Fibroblast of lung (primary cell): ENCODE measurements around the gene FRMD4A. TPM values are rescaled to one million over a fixed set of nuclear protein-coding genes. Genes with fewer than 3 reads are reported as not detected.

ENCODE experiments used
- DNase-seq, 2 donors: peaks; one replicate each; pipeline versions ENCODE4 v3.0.0 to v3.0.0-alpha.2; 2010; ENCODE audit warnings: low read depth in 2 of 2
- H2AFZ ChIP-seq: 2 replicates; pipeline ENCODE4 v1.5.1; 2012; ENCODE audit warnings: low read length, control low read depth, inconsistent platforms
- H3K27ac ChIP-seq: 2 replicates; pipeline ENCODE4 v1.5.1; 2011; ENCODE audit warnings: low read length, control low read depth; ENCODE audit not compliant: insufficient read depth
- H3K27me3 ChIP-seq: 2 replicates; pipeline ENCODE4 v1.5.1; 2011; ENCODE audit warnings: mild to moderate bottlenecking, low read length; ENCODE audit not compliant: control insufficient read depth, insufficient read depth
- H3K36me3 ChIP-seq: 2 replicates; pipeline ENCODE4 v1.5.1; 2011; ENCODE audit warnings: low read length; ENCODE audit not compliant: control insufficient read depth, insufficient read depth
- H3K4me1 ChIP-seq: 2 replicates; pipeline ENCODE4 v1.5.1; 2011; ENCODE audit warnings: low read length; ENCODE audit not compliant: control insufficient read depth, insufficient read depth; ENCODE audit errors: extremely low read depth
- H3K4me2 ChIP-seq: 2 replicates; pipeline ENCODE4 v1.5.1; 2011; ENCODE audit warnings: low read length, control low read depth; ENCODE audit not compliant: insufficient read depth; ENCODE audit errors: extremely low read depth
- H3K4me3 ChIP-seq, 4 experiments: fragments of 200-600 bp in 1 of 4; sonication (generic) in 1 of 4; replicated peaks in 1 of 4; 2 replicates each; pipeline ENCODE4 v1.5.1; 2011 to 2016; ENCODE audit warnings: low read length in 4 of 4, low read depth in 3 of 4, mild to moderate bottlenecking in 3 of 4, control low read depth in 2 of 4, inconsistent platforms in 1 of 4, mixed read lengths in 1 of 4; ENCODE audit not compliant: insufficient read depth in 1 of 4; ENCODE audit errors: control extremely low read depth in 1 of 4
- H3K79me2 ChIP-seq: 2 replicates; pipeline ENCODE4 v1.5.1; 2012; ENCODE audit warnings: mild to moderate bottlenecking, low read length, inconsistent platforms; ENCODE audit not compliant: control insufficient read depth, insufficient read depth
- H3K9ac ChIP-seq: 2 replicates; pipeline ENCODE4 v1.5.1; 2011; ENCODE audit warnings: mild to moderate bottlenecking, low read length, control low read depth; ENCODE audit not compliant: insufficient read depth
- H3K9me3 ChIP-seq: 2 replicates; pipeline ENCODE4 v1.5.1; 2012; ENCODE audit warnings: low read depth, low read length; ENCODE audit not compliant: control insufficient read depth, insufficient read depth
- H4K20me1 ChIP-seq: 2 replicates; pipeline ENCODE4 v1.5.1; 2011; ENCODE audit warnings: low read length; ENCODE audit not compliant: control insufficient read depth, insufficient read depth; ENCODE audit errors: extremely low read depth
- EZH2 ChIP-seq: IDR thresholded peaks from 2 replicates; pipeline ENCODE4 v1.5.1; 2012; ENCODE audit warnings: low read length, control low read depth, mild to moderate bottlenecking; ENCODE audit errors: missing control alignments
- polyA plus RNA-seq, 2 donors: library from polyadenylated mRNA; depleted of rRNA in 1 of 2; stranded (reverse) in 1 of 2; unstranded in 1 of 2; fragments of >200 nt; gene quantifications; 2 replicates each; pipeline ENCODE4 v1.2.1, GENCODE V29; 2011 to 2012; ENCODE audit warnings: missing spikeins in 1 of 2
- total RNA-seq: library from RNA; depleted of rRNA; stranded (reverse); fragments of >200 nt; gene quantifications from 2 replicates; pipeline ENCODE4 v1.2.1, GENCODE V29; 2014
- TF ChIP-seq, protein P1 (sequence below), 2 donors: IDR thresholded peaks in 1 of 2; conservative IDR thresholded peaks in 1 of 2; 1 replicate in 1 of 2; 2 replicates in 1 of 2; pipeline ENCODE4 v1.5.1; 2011 to 2012; ENCODE audit warnings: low read length in 2 of 2, control low read depth in 1 of 2, inconsistent platforms in 1 of 2, low read depth in 1 of 2, mild to moderate bottlenecking in 1 of 2

FRMD4A gene
- total and polyA plus RNA-seq, 2 donors (not counting 1 experiment from before 2014, with no cell fraction given) = 26.9 to 63.6 TPM

DNA sequence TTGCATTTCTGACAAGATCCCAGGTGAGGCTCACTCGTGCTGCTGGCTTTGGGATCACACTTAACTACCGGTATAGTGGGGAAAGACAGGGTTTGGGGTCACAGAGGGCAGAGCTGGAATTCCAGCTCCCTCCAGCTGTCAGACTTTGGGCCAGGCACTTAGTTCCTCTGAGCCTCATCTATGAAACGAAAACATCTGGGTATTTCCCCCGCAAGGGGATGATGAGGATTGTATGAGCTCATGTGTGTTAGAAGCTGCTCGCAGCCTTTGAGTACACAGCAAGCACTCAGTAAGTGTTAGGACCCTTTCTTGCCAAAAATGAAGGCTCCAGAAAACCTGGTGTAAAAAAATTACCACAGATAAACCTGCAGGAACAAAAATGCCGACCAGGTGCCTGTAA is 677.9 kb downstream of the FRMD4A start:
- DNase-seq = no peak
- Histone ChIP-seq H4K20me1 (no peaks in the 10 kb centered on the region), H2AFZ (no peak overlapping the region), H3K27me3 (no peaks in the 10 kb centered on the region), H3K36me3 (peaks cover 44% of the 10 kb centered on the region), H3K4me3 (no peak overlapping the region), H3K9ac (no peak overlapping the region), H3K79me2 (peaks cover 2% of the 10 kb centered on the region), H3K9me3 (no peaks in the 10 kb centered on the region), H3K27ac (peak overlapping the region; percentile 12), H3K4me2 (no peak overlapping the region), H3K4me1 (peaks cover 2% of the 10 kb centered on the region)
- no peak for TF ChIP-seq EZH2
- TF ChIP-seq, protein P1, sequence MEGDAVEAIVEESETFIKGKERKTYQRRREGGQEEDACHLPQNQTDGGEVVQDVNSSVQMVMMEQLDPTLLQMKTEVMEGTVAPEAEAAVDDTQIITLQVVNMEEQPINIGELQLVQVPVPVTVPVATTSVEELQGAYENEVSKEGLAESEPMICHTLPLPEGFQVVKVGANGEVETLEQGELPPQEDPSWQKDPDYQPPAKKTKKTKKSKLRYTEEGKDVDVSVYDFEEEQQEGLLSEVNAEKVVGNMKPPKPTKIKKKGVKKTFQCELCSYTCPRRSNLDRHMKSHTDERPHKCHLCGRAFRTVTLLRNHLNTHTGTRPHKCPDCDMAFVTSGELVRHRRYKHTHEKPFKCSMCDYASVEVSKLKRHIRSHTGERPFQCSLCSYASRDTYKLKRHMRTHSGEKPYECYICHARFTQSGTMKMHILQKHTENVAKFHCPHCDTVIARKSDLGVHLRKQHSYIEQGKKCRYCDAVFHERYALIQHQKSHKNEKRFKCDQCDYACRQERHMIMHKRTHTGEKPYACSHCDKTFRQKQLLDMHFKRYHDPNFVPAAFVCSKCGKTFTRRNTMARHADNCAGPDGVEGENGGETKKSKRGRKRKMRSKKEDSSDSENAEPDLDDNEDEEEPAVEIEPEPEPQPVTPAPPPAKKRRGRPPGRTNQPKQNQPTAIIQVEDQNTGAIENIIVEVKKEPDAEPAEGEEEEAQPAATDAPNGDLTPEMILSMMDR (conservative IDR thresholded peaks at IDR 0.05 in 1 of 2, IDR thresholded peaks at IDR 0.05 in 1 of 2; ENCODE audit: low read depth in 1 of 2, low read length in 2 of 2) = no peak

DNA sequence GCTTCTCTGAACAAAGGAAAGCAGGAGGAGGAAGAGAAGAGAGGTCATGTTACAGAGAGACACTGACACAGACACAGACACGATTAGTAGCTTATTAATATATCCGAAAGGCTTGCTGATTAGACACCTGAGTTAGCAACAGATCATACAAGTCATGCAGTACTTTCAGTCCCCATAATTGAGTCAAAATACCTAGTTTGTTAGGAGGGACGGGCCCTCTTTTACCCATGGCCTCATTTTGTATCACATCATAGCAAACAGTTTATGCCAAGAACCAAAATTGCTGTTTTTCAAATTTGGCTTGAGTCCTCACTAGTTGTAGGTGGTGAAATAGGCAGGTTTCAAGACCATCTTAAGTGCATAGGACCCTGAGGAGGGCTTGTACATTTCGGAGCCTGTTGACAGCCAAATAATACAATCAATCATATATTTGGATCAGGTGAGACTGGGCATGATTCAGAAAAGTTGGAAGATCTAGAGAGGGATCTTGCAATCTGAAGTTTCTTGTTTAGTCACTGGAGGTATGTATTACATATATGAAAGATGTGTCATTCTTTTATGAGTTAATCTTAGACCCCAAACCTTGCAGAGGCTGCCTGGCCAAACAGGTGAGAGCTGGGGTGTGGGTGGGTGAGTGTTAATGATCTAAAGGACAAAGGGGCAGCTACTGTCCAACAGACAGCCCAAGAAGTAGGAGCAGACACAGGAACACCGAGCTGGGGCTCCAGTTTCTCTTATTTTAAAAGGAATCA is 678.6 kb downstream of the FRMD4A start:
- Histone ChIP-seq H3K27ac (peak overlapping the region; percentile 12), H3K36me3 (peaks cover 41% of the 10 kb centered on the region), H3K27me3 (no peaks in the 10 kb centered on the region), H3K4me1 (peaks cover 2% of the 10 kb centered on the region), H2AFZ (no peak overlapping the region), H3K4me3 (no peak overlapping the region), H3K4me2 (no peak overlapping the region), H3K9ac (no peak overlapping the region), H3K9me3 (no peaks in the 10 kb centered on the region), H3K79me2 (peaks cover 2% of the 10 kb centered on the region), H4K20me1 (no peaks in the 10 kb centered on the region)
- no peak for TF ChIP-seq EZH2
- TF ChIP-seq, protein P1 (conservative IDR thresholded peaks at IDR 0.05 in 1 of 2, IDR thresholded peaks at IDR 0.05 in 1 of 2; ENCODE audit: low read depth in 1 of 2, low read length in 2 of 2) = no peak
- DNase-seq = no peak

- Histone ChIP-seq H3K4me2 (no peak overlapping the region), H3K9ac (no peak overlapping the region), H3K79me2 (no peaks in the 10 kb centered on the region), H2AFZ (no peak overlapping the region), H3K9me3 (no peaks in the 10 kb centered on the region), H3K4me3 (no peak overlapping the region), H3K27ac (no peak overlapping the region), H4K20me1 (no peaks in the 10 kb centered on the region), H3K4me1 (peaks cover 2% of the 10 kb centered on the region), H3K36me3 (peaks cover 40% of the 10 kb centered on the region), H3K27me3 (no peaks in the 10 kb centered on the region)
- TF ChIP-seq, protein P1 (conservative IDR thresholded peaks at IDR 0.05 in 1 of 2, IDR thresholded peaks at IDR 0.05 in 1 of 2; ENCODE audit: low read depth in 1 of 2, low read length in 2 of 2) = no peak
- no peak for TF ChIP-seq EZH2
- DNase-seq = no peak
Measured at GRCh38 chr10:13650961-13651360, 679.8 kb downstream of the FRMD4A start.
